CD4-positive, alpha-beta T cell (primary cell): ENCODE measurements around the gene TNFRSF9. TPM values are rescaled to one million over a fixed set of nuclear protein-coding genes. Genes with fewer than 3 reads are reported as not detected.

Source experiments
- ATAC-seq: fragments of 200-7000 bp; cut with Tn5 transposase; one replicate; pipeline ENCODE4 v1.10.0; 2022; ENCODE audit warnings: mild to moderate bottlenecking; ENCODE audit not compliant: poor library complexity
- CTCF ChIA-PET: fragments of 350-600 bp; sonication (Branson Sonifier 250); formaldehyde crosslinking; loops from one replicate; lab custom pipeline; 2021; ENCODE audit warnings: antibody characterized with exemption, inconsistent platforms; lab: Charles Lee
- POLR2A ChIA-PET: fragments of 350-600 bp; sonication (Branson Sonifier 250); formaldehyde crosslinking; loops from one replicate; lab custom pipeline; 2021; ENCODE audit warnings: antibody characterized with exemption, inconsistent platforms; lab: Charles Lee
- DNase-seq, 14 experiments: peaks; one replicate each; pipeline ENCODE4 v3.0.0-alpha.2; 2013 to 2020; ENCODE audit warnings: mixed read lengths in 2 of 14
- H3K27ac ChIP-seq, 2 donors: one replicate each; pipeline versions ENCODE4 v1.5.1 to v1.7.0; 2013; ENCODE audit warnings: low read length in 2 of 2, low read depth in 1 of 2, mild to moderate bottlenecking in 1 of 2
- H3K27me3 ChIP-seq, 2 experiments: 1 replicate in 1 of 2; 2 replicates in 1 of 2; pipeline versions ENCODE4 v1.6.1 to v1.7.0; 2013; ENCODE audit warnings: low read length in 2 of 2, control low read depth in 1 of 2, mild to moderate bottlenecking in 1 of 2, moderate library complexity in 1 of 2; ENCODE audit not compliant: insufficient read depth in 2 of 2, control insufficient read depth in 1 of 2
- H3K36me3 ChIP-seq: one replicate; pipeline ENCODE4 v1.6.1; 2013; ENCODE audit warnings: low read length, control low read depth; ENCODE audit not compliant: insufficient read depth
- H3K4me1 ChIP-seq: one replicate; pipeline ENCODE4 v1.6.1; 2013; ENCODE audit warnings: low read length, control low read depth; ENCODE audit not compliant: insufficient read depth
- H3K4me3 ChIP-seq: one replicate; pipeline ENCODE4 v1.5.1; 2013; ENCODE audit warnings: mild to moderate bottlenecking, low read length, moderate library complexity
- H3K9me3 ChIP-seq, 2 experiments: 1 replicate in 1 of 2; 2 replicates in 1 of 2; pipeline versions ENCODE4 v1.6.1 to v1.7.0; 2013; ENCODE audit warnings: low read length in 2 of 2, mild to moderate bottlenecking in 2 of 2, control low read depth in 1 of 2, moderate library complexity in 1 of 2; ENCODE audit not compliant: control insufficient read depth in 1 of 2, insufficient read depth in 1 of 2
- H3K27ac Mint-ChIP-seq: one replicate; pipeline ENCODE4 v1.8.0; 2020; ENCODE audit warnings: mixed read lengths
- H3K27me3 Mint-ChIP-seq: one replicate; pipeline ENCODE4 v1.8.0; 2021; ENCODE audit warnings: mixed read lengths
- H3K36me3 Mint-ChIP-seq: one replicate; pipeline ENCODE4 v1.8.0; 2021; ENCODE audit warnings: low read depth, mixed read lengths
- H3K4me1 Mint-ChIP-seq: one replicate; pipeline ENCODE4 v1.8.0; 2021; ENCODE audit warnings: low read depth, mixed read lengths
- H3K4me3 Mint-ChIP-seq: one replicate; pipeline ENCODE4 v1.8.0; 2020; ENCODE audit warnings: mild to moderate bottlenecking, mixed read lengths
- H3K9me3 Mint-ChIP-seq: one replicate; pipeline ENCODE4 v1.8.0; 2020; ENCODE audit warnings: mixed read lengths
- intact Hi-C, 2 experiments: fragments of 100-400 bp; cut with DNase I in 1 of 2; cut with micrococcal nuclease in 1 of 2; formaldehyde crosslinking; loops; one replicate each; pipeline versions ENCODE4 v1.15.1 to v1.9.0; 2023 to 2025; cut with DNase I, micrococcal nuclease
- total RNA-seq, 174 experiments: library from RNA in 2 of 174; stranded (reverse) in 2 of 174; gene quantifications; one replicate each; pipeline ENCODE4 v1.2.3 and lab custom pipeline; 2021 to 2026
- TF ChIP-seq, protein P1 (sequence below): fragments of 200-600 bp; IDR thresholded peaks from one replicate; pipeline ENCODE4 v1.8.0; 2022; ENCODE audit warnings: antibody characterized with exemption, mild to moderate bottlenecking

Gene TNFRSF9
- total RNA-seq, 2 experiments from 2014 or later = 0.52 to 0.84 TPM

DNA sequence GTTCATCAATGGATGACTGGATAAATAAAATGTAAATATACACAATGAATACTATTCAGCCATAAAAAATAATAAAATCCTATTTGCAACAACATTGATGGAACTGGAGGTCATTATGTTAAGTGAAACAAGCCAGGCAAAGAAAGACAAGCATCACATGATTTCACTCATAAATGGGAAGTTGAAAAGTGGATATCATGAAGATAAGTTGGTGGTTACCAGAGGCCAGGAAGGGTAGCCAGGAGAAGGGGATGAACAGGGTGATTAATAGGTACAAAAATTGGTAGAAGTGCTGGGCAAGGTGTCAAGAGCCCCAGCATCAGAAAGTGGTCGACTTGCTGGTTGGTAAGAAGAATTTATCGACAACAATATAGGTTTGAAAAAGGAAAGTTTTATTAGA is 19.5 kb upstream of the TNFRSF9 start:
- H3K4me1 Mint-ChIP-seq = peaks cover 77% of the 10 kb centered on the region
- peak overlapping the region; percentile 98 for H3K27ac Mint-ChIP-seq
- Histone ChIP-seq H3K9me3 (no peaks in the 10 kb centered on the region), H3K4me3 (no peak overlapping the region), H3K36me3 (peaks cover 13% of the 10 kb centered on the region), H3K27me3 (no peaks in the 10 kb centered on the region), H3K27ac (peak overlapping the region in 1 of 2 donors; percentile 88), H3K4me1 (peaks cover 52% of the 10 kb centered on the region)
- H3K27me3 Mint-ChIP-seq = no peaks in the 10 kb centered on the region
- ChIA-PET POLR2A (interaction anchor here (1.5 to 2.4 kb wide), 3 partner anchors 11 to 918 kb away, joined by 5 to 13 read pairs (median 7); partner anchors contain the start of gene ENO1), CTCF (interaction anchor here (1.0 kb wide), 1 partner anchor 16 kb away, joined by 3 read pairs; no protein-coding TSS in a partner anchor)
- ATAC-seq = no peak
- peaks cover 41% of the 10 kb centered on the region for H3K36me3 Mint-ChIP-seq
- no peak for DNase-seq
- H3K9me3 Mint-ChIP-seq = no peaks in the 10 kb centered on the region
- TF ChIP-seq, protein P1, sequence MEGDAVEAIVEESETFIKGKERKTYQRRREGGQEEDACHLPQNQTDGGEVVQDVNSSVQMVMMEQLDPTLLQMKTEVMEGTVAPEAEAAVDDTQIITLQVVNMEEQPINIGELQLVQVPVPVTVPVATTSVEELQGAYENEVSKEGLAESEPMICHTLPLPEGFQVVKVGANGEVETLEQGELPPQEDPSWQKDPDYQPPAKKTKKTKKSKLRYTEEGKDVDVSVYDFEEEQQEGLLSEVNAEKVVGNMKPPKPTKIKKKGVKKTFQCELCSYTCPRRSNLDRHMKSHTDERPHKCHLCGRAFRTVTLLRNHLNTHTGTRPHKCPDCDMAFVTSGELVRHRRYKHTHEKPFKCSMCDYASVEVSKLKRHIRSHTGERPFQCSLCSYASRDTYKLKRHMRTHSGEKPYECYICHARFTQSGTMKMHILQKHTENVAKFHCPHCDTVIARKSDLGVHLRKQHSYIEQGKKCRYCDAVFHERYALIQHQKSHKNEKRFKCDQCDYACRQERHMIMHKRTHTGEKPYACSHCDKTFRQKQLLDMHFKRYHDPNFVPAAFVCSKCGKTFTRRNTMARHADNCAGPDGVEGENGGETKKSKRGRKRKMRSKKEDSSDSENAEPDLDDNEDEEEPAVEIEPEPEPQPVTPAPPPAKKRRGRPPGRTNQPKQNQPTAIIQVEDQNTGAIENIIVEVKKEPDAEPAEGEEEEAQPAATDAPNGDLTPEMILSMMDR = no peak
- H3K4me3 Mint-ChIP-seq = peak overlapping the region; percentile 99
- intact Hi-C loops = loop anchor here (2.0 to 10.0 kb wide), 4 partner anchors 67 to 1178 kb away; partner anchors contain the start of genes ENO1 (in 1 of the 2) and ERRFI1 (in 1 of the 2)

DNA sequence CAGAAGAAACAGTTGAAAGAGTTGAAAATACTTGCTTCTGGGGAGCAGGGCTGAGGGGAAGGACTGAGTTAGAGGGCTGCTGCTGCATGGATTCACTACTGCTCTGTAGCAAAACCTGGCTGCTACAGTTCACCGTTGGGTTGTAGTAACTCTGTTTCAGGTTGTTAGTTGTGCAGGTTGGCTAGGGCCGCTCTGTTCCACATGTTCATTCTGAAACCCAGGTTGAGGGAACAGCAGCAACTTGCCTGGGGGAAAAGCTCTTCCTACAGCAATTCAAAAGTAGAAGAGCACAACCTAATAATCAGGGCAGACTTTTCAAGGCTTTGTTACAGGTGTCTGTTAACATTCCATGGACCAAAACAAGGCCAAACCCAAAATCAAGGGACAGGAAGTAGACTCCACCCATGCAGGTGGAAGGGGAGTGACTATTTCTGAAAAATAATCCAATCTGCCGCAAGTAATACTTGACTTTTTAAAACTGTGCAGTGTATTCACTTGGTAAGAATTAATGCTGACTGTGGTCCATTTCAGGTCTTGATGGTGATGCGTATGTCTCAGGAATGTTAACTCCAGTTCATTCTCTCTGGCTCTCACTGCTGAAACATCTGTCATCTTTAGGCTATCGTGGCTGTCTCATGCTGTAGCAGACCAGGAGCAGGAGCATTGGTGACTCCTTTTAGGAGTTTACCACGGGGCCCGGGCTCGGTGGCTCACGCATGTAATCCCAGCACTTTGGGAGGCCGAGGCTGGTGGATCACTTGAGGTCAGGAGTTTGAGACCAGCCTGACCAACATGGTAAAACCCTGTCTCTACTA is 15.8 kb upstream of the TNFRSF9 start:
- no peak for ATAC-seq
- TF ChIP-seq, protein P1 = no peak
- Mint-ChIP-seq H3K4me1 (peaks cover 54% of the 10 kb centered on the region), H3K4me3 (peak overlapping the region; percentile 82), H3K27ac (peak overlapping the region; percentile 59), H3K36me3 (peaks cover 6% of the 10 kb centered on the region), H3K9me3 (no peaks in the 10 kb centered on the region), H3K27me3 (no peaks in the 10 kb centered on the region)
- Histone ChIP-seq H3K27ac (no peak overlapping the region), H3K36me3 (no peaks in the 10 kb centered on the region), H3K4me3 (no peak overlapping the region), H3K4me1 (peaks cover 44% of the 10 kb centered on the region), H3K27me3 (no peaks in the 10 kb centered on the region), H3K9me3 (no peaks in the 10 kb centered on the region)
- intact Hi-C loops = loop anchor here in 1 of 2 experiments (5.0 to 10.0 kb wide), 3 partner anchors 172 to 1964 kb away; partner anchors contain the start of genes NPHP4 and PER3
- CTCF ChIA-PET = no interaction called here
- DNase-seq = no peak
- POLR2A ChIA-PET = interaction anchor here (0.6 kb wide), 1 partner anchor 116 kb away, joined by 5 read pairs; no protein-coding TSS in a partner anchor

DNA sequence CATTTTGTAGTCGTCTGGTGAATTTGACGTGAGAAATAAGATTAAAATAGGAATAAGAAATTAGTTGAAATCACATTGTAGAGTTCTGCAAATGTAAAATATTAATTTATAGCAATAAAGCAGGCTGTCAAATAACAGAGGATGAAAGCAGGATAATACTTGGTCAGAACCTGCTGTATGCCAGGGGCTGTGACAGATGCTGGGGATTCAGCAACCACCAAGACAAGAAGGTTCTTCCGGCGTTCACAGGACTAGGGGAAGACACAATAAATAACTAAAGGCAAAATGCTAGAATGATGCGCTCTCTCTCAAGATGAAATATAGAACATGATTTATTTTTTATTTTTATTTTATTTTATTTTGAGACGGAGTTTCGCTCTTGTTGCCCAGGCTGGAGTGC is 14.0 kb upstream of the TNFRSF9 start:
- H3K36me3 Mint-ChIP-seq = no peaks in the 10 kb centered on the region
- H3K27ac Mint-ChIP-seq = peak overlapping the region; percentile 89
- POLR2A ChIA-PET = interaction anchor here (1.1 kb wide), 1 partner anchor 11 kb away, joined by 4 read pairs; no protein-coding TSS in a partner anchor
- H3K27me3 ChIP-seq = no peaks in the 10 kb centered on the region
- peaks cover 38% of the 10 kb centered on the region for H3K4me1 ChIP-seq
- no peaks in the 10 kb centered on the region for H3K9me3 Mint-ChIP-seq
- H3K27ac ChIP-seq = peak overlapping the region; percentile 83 to 93
- intact Hi-C loops = loop anchor here in 1 of 2 experiments (5.0 to 10.0 kb wide), 3 partner anchors 170 to 1962 kb away; partner anchors contain the start of genes NPHP4 and PER3
- peak overlapping the region; percentile 88 for H3K4me3 ChIP-seq
- H3K4me1 Mint-ChIP-seq = peaks cover 46% of the 10 kb centered on the region
- no peaks in the 10 kb centered on the region for H3K27me3 Mint-ChIP-seq
- CTCF ChIA-PET = no interaction called here
- H3K36me3 ChIP-seq = no peaks in the 10 kb centered on the region
- TF ChIP-seq, protein P1 = no peak
- DNase-seq (no peak), ATAC-seq (no peak)
- peak overlapping the region; percentile 93 for H3K4me3 Mint-ChIP-seq
- H3K9me3 ChIP-seq = no peaks in the 10 kb centered on the region
